Measurements from ENCODE around the gene SPART.
"Not testable (repeated sequence)": the region's sequence is repeated elsewhere in the genome, so short reads cannot be mapped to it uniquely, and the experiment has no call there.

The SPART gene

GRCh38 chr13:36352350-36352749 is 6.2 kb upstream of the SPART start:
- DNase-seq, result no peak

- DNase-seq, result no peak
These were observed 1.5 kb upstream of the SPART start for GRCh38 chr13:36347531-36348210.

- DNase-seq, result peak; percentile 54
These were observed 564 bp downstream of the SPART start for GRCh38 chr13:36345438-36346221.

- DNase-seq, result peak; percentile 33
These were observed 1.2 kb downstream of the SPART start for GRCh38 chr13:36344886-36345437.

- DNase-seq, result no peak
These were observed 2.0 kb downstream of the SPART start for GRCh38 chr13:36344173-36344572.

- DNase-seq, result no peak
These were observed 2.4 kb downstream of the SPART start for GRCh38 chr13:36343766-36344165.

- DNase-seq, result no peak
These were observed 3.5 kb downstream of the SPART start for GRCh38 chr13:36342715-36343114.

- DNase-seq, result no peak
These were observed 4.5 kb downstream of the SPART start for GRCh38 chr13:36341718-36342117.

- DNase-seq, result no peak
These were observed 6.5 kb downstream of the SPART start for GRCh38 chr13:36339600-36340155.

GRCh38 chr13:36337938-36338641 is 8.1 kb downstream of the SPART start:
- no peak for DNase-seq

- DNase-seq, result no peak
These were observed 13.2 kb downstream of the SPART start for GRCh38 chr13:36332986-36333385.

GRCh38 chr13:36332255-36332654 is 13.9 kb downstream of the SPART start:
- not testable (repeated sequence) for DNase-seq

- DNase-seq, result no peak
These were observed 14.9 kb downstream of the SPART start for GRCh38 chr13:36331280-36331679.

GRCh38 chr13:36329361-36329760 is 16.8 kb downstream of the SPART start:
- DNase-seq, result no peak

GRCh38 chr13:36328821-36329220 is 17.4 kb downstream of the SPART start:
- DNase-seq, result no peak

GRCh38 chr13:36325912-36326311 is 20.3 kb downstream of the SPART start:
- DNase-seq, result no peak

- not testable (repeated sequence) for DNase-seq
These were observed 21.3 kb downstream of the SPART start for GRCh38 chr13:36324881-36325280.

- no peak for DNase-seq
These were observed 22.1 kb downstream of the SPART start for GRCh38 chr13:36323951-36324566.

- no peak for DNase-seq
These were observed 22.8 kb downstream of the SPART start for GRCh38 chr13:36323408-36323807.

GRCh38 chr13:36319793-36320192 is 26.4 kb downstream of the SPART start:
- DNase-seq, result not testable (repeated sequence)

GRCh38 chr13:36313047-36313969 is 32.9 kb downstream of the SPART start:
- DNase-seq, result no peak
